Heart left ventricle (tissue), 16 donors: ENCODE measurements around the gene NRP1. TPM values are rescaled to one million over a fixed set of nuclear protein-coding genes. Genes with fewer than 3 reads are reported as not detected.
A peak's percentile ranks its signal among the peaks of the same experiment; 100 is the strongest.

Experiments
- ATAC-seq, 4 donors: fragments of 200-7000 bp; cut with Tn5 transposase; one replicate each; pipeline ENCODE4 v1.9.1; 2020 to 2022; ENCODE audit warnings: moderate library complexity in 4 of 4, mild to moderate bottlenecking in 3 of 4, moderate number of reproducible peaks in 1 of 4
- DNase-seq, 5 donors: peaks; one replicate each; pipeline ENCODE4 v3.0.0-alpha.2; 2020
- H3K27ac ChIP-seq, 12 donors: fragments of 200-600 bp; sonication (generic) in 4 of 12; one replicate each; pipeline versions ENCODE4 v1.5.0 to v1.8.0; 2016 to 2022; ENCODE audit warnings: mild to moderate bottlenecking in 2 of 12
- H3K27me3 ChIP-seq, 9 donors: fragments of 200-600 bp; sonication (generic) in 2 of 9; one replicate each; pipeline versions ENCODE4 v1.5.1 to v1.8.0; 2016 to 2022; ENCODE audit warnings: mild to moderate bottlenecking in 3 of 9
- H3K36me3 ChIP-seq, 9 donors: fragments of 200-600 bp; sonication (generic) in 2 of 9; one replicate each; pipeline versions ENCODE4 v1.5.0 to v1.8.0; 2018 to 2022; ENCODE audit warnings: mild to moderate bottlenecking in 2 of 9
- H3K4me1 ChIP-seq, 12 donors: fragments of 200-600 bp; sonication (generic) in 4 of 12; one replicate each; pipeline versions ENCODE4 v1.5.0 to v1.8.0; 2016 to 2022; ENCODE audit warnings: mild to moderate bottlenecking in 3 of 12
- H3K4me3 ChIP-seq, 12 donors: fragments of 200-600 bp; sonication (generic) in 4 of 12; one replicate each; pipeline versions ENCODE4 v1.5.0 to v1.8.0; 2017 to 2022; ENCODE audit warnings: mild to moderate bottlenecking in 9 of 12, moderate library complexity in 4 of 12
- H3K9me3 ChIP-seq, 12 donors: fragments of 200-600 bp; sonication (generic) in 4 of 12; one replicate each; pipeline versions ENCODE4 v1.5.0 to v1.8.0; 2016 to 2022; ENCODE audit warnings: mild to moderate bottlenecking in 1 of 12
- POLR2A ChIP-seq, 2 donors: fragments of 450-650 bp; IDR thresholded peaks; one replicate each; pipeline ENCODE4 v1.6.1; 2017; ENCODE audit warnings: antibody characterized with exemption in 2 of 2, mild to moderate bottlenecking in 2 of 2, moderate library complexity in 2 of 2
- WGBS, 4 donors: extraction: QIAGEN DNeasy Blood & Tissue Kit in 2 of 4; methylation state at CpG; one replicate each; pipeline versions ENCODE4 v1.1.5 to v1.1.7; 2013 to 2018; 5-methylcytosine and 5-hydroxymethylcytosine counted together
- intact Hi-C, 10 donors: fragments of 100-400 bp; cut with DNase I; formaldehyde crosslinking; loops; one replicate each; pipeline versions ENCODE4 v1.11.1 to v1.14.2; 2022
- polyA plus RNA-seq, 2 donors: library from polyadenylated mRNA; stranded (reverse); fragments of 200-250 nt; gene quantifications; one replicate each; pipeline ENCODE4 v1.2.3, GENCODE V29; 2013
- total RNA-seq, 9 donors: library from RNA; depleted of rRNA in 2 of 9; stranded (reverse); fragments of >200 nt in 2 of 9; fragmentation: NEBNext Ultra II Directional in 3 of 9; extraction: Animal tissue kit (Norgen Biotek cat#: 25700) in 3 of 9; gene quantifications; one replicate each; pipeline versions ENCODE4 v1.1.0 to v1.2.4, GENCODE V29; 2016 to 2023
- TF ChIP-seq, protein P1 (sequence below), 12 donors: fragments of 200-600 bp; sonication (generic) in 4 of 12; IDR thresholded peaks; one replicate each; pipeline versions ENCODE4 v1.5.0 to v1.8.0; 2018 to 2022; ENCODE audit warnings: antibody characterized with exemption in 12 of 12, mild to moderate bottlenecking in 5 of 12
- donor health status: ischemic (EF 13 %, LVEDD 7.1; RV severe dilation, severe dysfunction).
- donor health status: healthy with polysubstance abuse.
- donor health status: DM: no; HTN: yes; CAD: no.
- donor health status: DM: no; HTN: no; CAD: no.
- donor health status: ischemic (EF 25% LVEDD 6.9; RV normal size, moderate dysfunction).
- donor health status: ischemic (EF 25% LVEDD 5.7; RV mildly dilated, moderate dysfunction).
- donor health status: healthy.
- donor health status: DM: yes; HTN: yes; CAD: no.
- donor health status: ischemic (EF 35%, LVEDD 5.7; RV mildly dilated, moderate dysfunction).
- donor health status: nonischemic (EF 11% LVEDD 7.7; RV severe dilation, severe dysfunction).
- donor health status: DM: yes; HTN: yes; CAD: no.
- donor health status: PGD.
- donor health status: ischemic (EF 29% LVEDD 5.4; RV normal size, mild dysfunction).
- donor health status: nonischemic (EF 23%, LVEDD 6.1; RV moderate dilation, normal function).

The NRP1 gene
- total and polyA plus RNA-seq, 11 donors: 47.1 to 279 (median 152) TPM

DNA sequence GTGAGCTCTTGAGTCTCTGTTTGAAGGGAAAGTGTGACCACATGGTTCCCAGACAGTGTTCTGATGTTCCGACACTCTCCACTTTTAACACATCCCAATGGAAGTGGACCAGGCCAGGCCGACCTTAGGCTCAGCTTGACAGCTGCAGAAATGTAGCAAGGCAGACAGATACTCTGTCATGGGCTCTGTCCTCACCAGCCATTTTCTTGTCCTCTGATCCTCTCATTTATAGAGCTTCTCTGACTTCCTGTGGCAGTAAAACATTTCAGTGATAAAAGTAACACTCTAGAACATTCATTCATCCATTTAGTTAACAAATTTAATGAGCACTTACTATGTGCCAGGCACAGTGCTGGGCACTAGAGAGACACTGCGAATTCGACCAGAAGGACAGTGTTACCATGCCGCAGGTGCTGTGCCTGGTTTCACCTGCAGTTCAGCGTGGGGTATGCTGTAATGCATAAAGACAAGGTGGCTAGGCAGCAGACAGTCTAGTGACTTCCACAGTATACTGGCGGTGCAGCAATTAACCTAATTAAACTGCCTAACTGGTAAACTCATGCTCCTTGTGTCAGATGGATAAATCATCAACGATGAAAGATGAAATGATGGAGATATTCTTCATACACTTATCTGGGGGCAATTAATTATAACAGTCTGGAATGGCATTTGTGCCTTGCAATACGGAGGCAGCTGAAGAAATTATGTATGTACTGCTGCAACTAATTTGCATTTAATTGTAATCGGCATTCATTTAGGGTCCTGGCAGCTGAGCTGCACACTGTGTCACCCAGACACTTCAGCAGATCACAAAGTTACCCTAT lies 188.1 kb downstream of the NRP1 start:
- 84 to 92% (median 87%) methylated on average over 10 of the region's 10 CpGs for WGBS, 4 donors
- peak overlapping the region in 2 of 12 donors; percentile 4 to 34 for H3K27ac ChIP-seq

DNA sequence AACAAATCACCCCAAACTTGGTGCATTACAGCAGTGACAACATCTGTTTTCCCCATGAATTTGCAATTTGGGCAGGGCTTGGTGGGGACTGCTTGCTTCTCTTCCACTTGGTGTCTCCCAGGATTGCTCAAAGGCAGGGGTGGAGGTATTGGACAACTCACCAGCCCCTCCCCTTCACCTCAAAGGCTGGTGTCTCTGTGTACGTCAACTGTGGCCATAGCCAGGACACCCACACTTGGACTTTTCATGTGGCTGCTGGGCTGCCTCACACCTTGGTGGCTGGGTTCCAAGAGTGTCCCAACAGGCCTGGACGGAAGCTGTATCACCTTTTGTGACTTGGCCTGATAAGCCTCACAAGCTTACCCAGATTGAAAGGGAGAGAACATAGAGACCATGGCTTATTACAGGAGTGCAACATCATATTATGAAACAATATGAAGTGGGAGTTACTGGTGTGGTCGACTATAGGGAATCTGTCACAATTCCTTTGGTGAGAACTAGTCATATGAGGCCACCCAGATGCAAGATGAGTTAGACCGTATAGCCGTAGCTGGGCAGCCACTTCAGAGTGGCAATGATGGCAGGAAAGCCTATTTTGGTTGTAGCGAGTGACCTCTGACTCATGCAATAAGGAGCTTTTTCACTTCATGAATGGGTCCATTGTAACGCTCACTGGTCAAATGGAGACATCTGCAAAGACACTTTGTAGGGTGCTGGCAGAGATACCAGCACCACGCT lies 188.8 kb downstream of the NRP1 start:
- no peaks in the 10 kb centered on the region for H3K36me3 ChIP-seq
- peak in 1 of 4 donors; percentile 71 for ATAC-seq
- intact Hi-C loops: no loop called here
- peak overlapping the region in 4 of 12 donors; percentile 0 to 34 (median 14) for H3K27ac ChIP-seq
- no peak overlapping the region for H3K4me3 ChIP-seq
- no peaks in the 10 kb centered on the region for H3K27me3 ChIP-seq
- no peak for DNase-seq
- peaks cover 0 to 38% (median 6%) of the 10 kb centered on the region in 12 donors for H3K4me1 ChIP-seq
- H3K9me3 ChIP-seq: no peaks in the 10 kb centered on the region
- WGBS, 4 donors: 73 to 85% (median 78%) methylated on average over 7 to 8 of the region's 8 CpGs
- TF ChIP-seq POLR2A (IDR thresholded peaks at IDR 0.05): no peak
- TF ChIP-seq, protein P1, sequence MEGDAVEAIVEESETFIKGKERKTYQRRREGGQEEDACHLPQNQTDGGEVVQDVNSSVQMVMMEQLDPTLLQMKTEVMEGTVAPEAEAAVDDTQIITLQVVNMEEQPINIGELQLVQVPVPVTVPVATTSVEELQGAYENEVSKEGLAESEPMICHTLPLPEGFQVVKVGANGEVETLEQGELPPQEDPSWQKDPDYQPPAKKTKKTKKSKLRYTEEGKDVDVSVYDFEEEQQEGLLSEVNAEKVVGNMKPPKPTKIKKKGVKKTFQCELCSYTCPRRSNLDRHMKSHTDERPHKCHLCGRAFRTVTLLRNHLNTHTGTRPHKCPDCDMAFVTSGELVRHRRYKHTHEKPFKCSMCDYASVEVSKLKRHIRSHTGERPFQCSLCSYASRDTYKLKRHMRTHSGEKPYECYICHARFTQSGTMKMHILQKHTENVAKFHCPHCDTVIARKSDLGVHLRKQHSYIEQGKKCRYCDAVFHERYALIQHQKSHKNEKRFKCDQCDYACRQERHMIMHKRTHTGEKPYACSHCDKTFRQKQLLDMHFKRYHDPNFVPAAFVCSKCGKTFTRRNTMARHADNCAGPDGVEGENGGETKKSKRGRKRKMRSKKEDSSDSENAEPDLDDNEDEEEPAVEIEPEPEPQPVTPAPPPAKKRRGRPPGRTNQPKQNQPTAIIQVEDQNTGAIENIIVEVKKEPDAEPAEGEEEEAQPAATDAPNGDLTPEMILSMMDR (IDR thresholded peaks at IDR 0.05): no peak

More for the DNA sequence above, 188.1 kb downstream of the NRP1 start:
- Histone ChIP-seq H3K4me3 (no peak overlapping the region), H3K9me3 (no peaks in the 10 kb centered on the region), H3K27me3 (no peaks in the 10 kb centered on the region), H3K36me3 (no peaks in the 10 kb centered on the region), H3K4me1 (peaks cover 0 to 36% (median 6%) of the 10 kb centered on the region in 12 donors)
- intact Hi-C loops: no loop called here
- ATAC-seq (no peak), DNase-seq (no peak)
- TF ChIP-seq, protein P1 (IDR thresholded peaks at IDR 0.05): no peak
- TF ChIP-seq POLR2A (IDR thresholded peaks at IDR 0.05): no peak

DNA sequence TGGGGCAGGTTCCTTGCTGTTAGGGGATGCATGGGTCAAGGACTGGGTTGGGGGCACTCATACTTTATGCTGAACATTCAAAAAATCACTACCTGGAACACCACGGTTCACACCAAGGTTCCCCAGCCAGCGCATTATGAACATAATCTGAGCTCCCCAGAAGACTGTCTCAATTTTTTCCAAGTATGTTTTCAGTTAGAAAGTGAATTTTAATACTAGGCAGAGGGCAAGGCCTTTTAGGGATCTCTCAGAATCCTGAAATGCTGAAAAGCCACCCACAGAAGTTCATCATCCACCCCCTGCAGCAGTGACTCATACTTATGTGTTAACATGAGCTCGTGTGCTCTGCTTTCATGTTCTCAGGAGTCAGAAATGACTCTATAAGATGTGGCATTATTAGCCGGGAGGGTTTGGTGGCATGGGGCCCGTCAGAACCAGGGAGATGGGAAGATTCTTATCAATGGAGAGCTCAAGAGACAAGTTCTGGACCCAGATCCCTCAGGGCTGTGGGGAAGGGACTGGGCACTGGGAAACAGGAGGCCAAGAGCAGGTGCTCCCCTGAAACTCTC lies 191.2 kb downstream of the NRP1 start:
- intact Hi-C loops: no loop called here
- TF ChIP-seq POLR2A (IDR thresholded peaks at IDR 0.05): no peak
- TF ChIP-seq, protein P1 (IDR thresholded peaks at IDR 0.05): no peak
- Histone ChIP-seq H3K9me3 (no peaks in the 10 kb centered on the region), H3K4me3 (no peak overlapping the region), H3K27ac (peak overlapping the region in 10 of 12 donors; percentile 6 to 87 (median 60)), H3K4me1 (peaks cover 0 to 27% (median 3%) of the 10 kb centered on the region in 12 donors), H3K36me3 (no peaks in the 10 kb centered on the region), H3K27me3 (no peaks in the 10 kb centered on the region)
- DNase-seq: no peak
- WGBS, 4 donors: 78 to 92% (median 83%) methylated on average over 5 of the region's 5 CpGs
- peak in 2 of 4 donors; percentile 34 to 75 for ATAC-seq

DNA sequence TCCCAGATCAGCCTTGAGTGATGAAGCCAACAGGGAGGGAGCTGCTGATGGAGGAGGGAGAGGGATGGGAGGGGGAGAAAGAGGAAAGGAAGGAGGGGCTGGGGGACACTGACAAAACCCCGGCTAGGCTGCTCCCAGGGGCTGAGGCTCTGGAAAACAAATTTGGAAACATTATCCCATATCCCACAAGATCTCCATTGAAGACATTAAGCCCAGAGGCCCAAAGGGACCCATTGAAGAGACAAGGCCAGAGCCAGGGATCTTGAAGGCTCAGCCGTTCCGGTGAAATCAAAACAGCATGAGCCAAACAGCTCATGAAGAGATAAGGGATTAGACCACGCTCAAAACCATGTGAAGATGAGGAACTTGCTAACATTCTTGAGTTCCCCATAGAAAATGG lies 192.2 kb downstream of the NRP1 start:
- Histone ChIP-seq H3K27ac (peak overlapping the region in 8 of 12 donors; percentile 48 to 87 (median 68)), H3K36me3 (no peaks in the 10 kb centered on the region), H3K4me1 (peaks cover 0 to 27% (median 3%) of the 10 kb centered on the region in 12 donors), H3K9me3 (no peaks in the 10 kb centered on the region), H3K27me3 (no peaks in the 10 kb centered on the region), H3K4me3 (no peak overlapping the region)
- peak in 4 of 5 donors; percentile 65 to 71 (median 70) for DNase-seq
- peak; percentile 56 to 87 (median 71) for ATAC-seq
- no peak for TF ChIP-seq POLR2A (IDR thresholded peaks at IDR 0.05)
- TF ChIP-seq, protein P1 (IDR thresholded peaks at IDR 0.05): no peak
- intact Hi-C loops: no loop called here
- 47 to 75% (median 62%) methylated on average over 4 of the region's 4 CpGs for WGBS, 4 donors
